IgD-negative memory B cell (primary cell): ENCODE results near the gene SLC5A9. TPM values are rescaled to one million over a fixed set of nuclear protein-coding genes. Genes with fewer than 3 reads are reported as not detected.

Experiments used
- H3K27ac Mint-ChIP-seq, 3 donors: one replicate each; pipeline ENCODE4 v1.8.0; 2020 to 2022; ENCODE audit warnings: mild to moderate bottlenecking in 3 of 3, mixed read lengths in 3 of 3, moderate library complexity in 1 of 3
- H3K27me3 Mint-ChIP-seq: one replicate; pipeline ENCODE4 v1.8.0; 2021; ENCODE audit warnings: mixed read lengths
- H3K36me3 Mint-ChIP-seq: one replicate; pipeline ENCODE4 v1.8.0; 2020; ENCODE audit warnings: mild to moderate bottlenecking, mixed read lengths
- H3K4me1 Mint-ChIP-seq, 3 donors: one replicate each; pipeline ENCODE4 v1.8.0; 2020 to 2022; ENCODE audit warnings: mixed read lengths in 3 of 3, mild to moderate bottlenecking in 1 of 3
- H3K4me3 Mint-ChIP-seq, 4 donors: one replicate each; pipeline ENCODE4 v1.8.0; 2020 to 2022; ENCODE audit warnings: mild to moderate bottlenecking in 4 of 4, mixed read lengths in 4 of 4, moderate library complexity in 3 of 4
- H3K9me3 Mint-ChIP-seq, 3 donors: one replicate each; pipeline ENCODE4 v1.8.0; 2020 to 2021; ENCODE audit warnings: mixed read lengths in 3 of 3, mild to moderate bottlenecking in 1 of 3
- polyA plus RNA-seq: library from polyadenylated mRNA; unstranded; fragments of 300-500 nt; fragmentation: Illumina TruSeq; gene quantifications from one replicate; pipeline ENCODE4 v1.2.3, GENCODE V29; 2021

SLC5A9 gene
- polyA plus RNA-seq: not detected

- Mint-ChIP-seq H3K27ac (peak within 1 kb of the TSS in 1 of 3 donors; percentile 50), H3K36me3 (peaks cover 6% of the 10 kb centered on the region), H3K4me1 (peaks cover 0 to 4% (median 2%) of the 10 kb centered on the region in 3 donors), H3K27me3 (peaks cover 3% of the 10 kb centered on the region), H3K9me3 (no peaks in the 10 kb centered on the region), H3K4me3 (no peak within 1 kb of the TSS)
Observed at GRCh38 chr1:48222501-48223242, at the start of gene SLC5A9. Gene SLC5A9, plus strand, starts transcription at chr1:48222716. Its CDS starts 21 bp downstream, at chr1:48222737.

- H3K36me3 Mint-ChIP-seq: no peaks in the 10 kb centered on the region
- H3K4me3 Mint-ChIP-seq: no peak overlapping the region
- no peaks in the 10 kb centered on the region for H3K4me1 Mint-ChIP-seq
- peaks cover 5 to 15% (median 8%) of the 10 kb centered on the region in 3 donors for H3K9me3 Mint-ChIP-seq
- no peak overlapping the region for H3K27ac Mint-ChIP-seq
- peaks cover 8% of the 10 kb centered on the region for H3K27me3 Mint-ChIP-seq
Observed at GRCh38 chr1:48175116-48175515, 47.4 kb upstream of the SLC5A9 start.

GRCh38 chr1:48177257-48177656 lies 45.3 kb upstream of the SLC5A9 start:
- H3K9me3 Mint-ChIP-seq: peaks cover 3 to 7% (median 4%) of the 10 kb centered on the region in 3 donors
- H3K4me3 Mint-ChIP-seq: no peak overlapping the region
- no peaks in the 10 kb centered on the region for H3K36me3 Mint-ChIP-seq
- no peak overlapping the region for H3K27ac Mint-ChIP-seq
- H3K27me3 Mint-ChIP-seq: peaks cover 14% of the 10 kb centered on the region
- peaks cover 0 to under 1% (median 0%) of the 10 kb centered on the region in 3 donors for H3K4me1 Mint-ChIP-seq

- H3K9me3 Mint-ChIP-seq: peaks cover 0 to 5% (median 0%) of the 10 kb centered on the region in 3 donors
- H3K27ac Mint-ChIP-seq: no peak overlapping the region
- H3K36me3 Mint-ChIP-seq: no peaks in the 10 kb centered on the region
- H3K27me3 Mint-ChIP-seq: peaks cover 13% of the 10 kb centered on the region
- no peak overlapping the region for H3K4me3 Mint-ChIP-seq
- H3K4me1 Mint-ChIP-seq: peaks cover 0 to 6% (median 3%) of the 10 kb centered on the region in 3 donors
Observed at GRCh38 chr1:48181669-48182367, 40.7 kb upstream of the SLC5A9 start.

GRCh38 chr1:48182439-48182838 lies 40.1 kb upstream of the SLC5A9 start:
- H3K36me3 Mint-ChIP-seq: no peaks in the 10 kb centered on the region
- peaks cover 0 to 5% (median 0%) of the 10 kb centered on the region in 3 donors for H3K9me3 Mint-ChIP-seq
- H3K27ac Mint-ChIP-seq: no peak overlapping the region
- peaks cover 0 to 6% (median 3%) of the 10 kb centered on the region in 3 donors for H3K4me1 Mint-ChIP-seq
- no peak overlapping the region for H3K4me3 Mint-ChIP-seq
- H3K27me3 Mint-ChIP-seq: peaks cover 16% of the 10 kb centered on the region

GRCh38 chr1:48186306-48186839 lies 36.1 kb upstream of the SLC5A9 start:
- H3K27ac Mint-ChIP-seq: no peak overlapping the region
- H3K4me3 Mint-ChIP-seq: no peak overlapping the region
- peaks cover 0 to 6% (median 3%) of the 10 kb centered on the region in 3 donors for H3K4me1 Mint-ChIP-seq
- peaks cover 14% of the 10 kb centered on the region for H3K27me3 Mint-ChIP-seq
- peaks cover 0 to 10% (median 9%) of the 10 kb centered on the region in 3 donors for H3K9me3 Mint-ChIP-seq
- H3K36me3 Mint-ChIP-seq: no peaks in the 10 kb centered on the region

GRCh38 chr1:48187969-48188563 lies 34.5 kb upstream of the SLC5A9 start:
- Mint-ChIP-seq H3K27ac (no peak overlapping the region), H3K4me1 (no peaks in the 10 kb centered on the region), H3K9me3 (peaks cover 0 to 10% (median 9%) of the 10 kb centered on the region in 3 donors), H3K36me3 (no peaks in the 10 kb centered on the region), H3K4me3 (no peak overlapping the region), H3K27me3 (peaks cover 6% of the 10 kb centered on the region)

GRCh38 chr1:48190881-48191280 lies 31.6 kb upstream of the SLC5A9 start:
- H3K4me3 Mint-ChIP-seq: no peak overlapping the region
- peaks cover 0 to 10% (median 9%) of the 10 kb centered on the region in 3 donors for H3K9me3 Mint-ChIP-seq
- no peak overlapping the region for H3K27ac Mint-ChIP-seq
- H3K27me3 Mint-ChIP-seq: peaks cover 6% of the 10 kb centered on the region
- H3K4me1 Mint-ChIP-seq: no peaks in the 10 kb centered on the region
- no peaks in the 10 kb centered on the region for H3K36me3 Mint-ChIP-seq

GRCh38 chr1:48194801-48195200 lies 27.7 kb upstream of the SLC5A9 start:
- Mint-ChIP-seq H3K9me3 (peaks cover 0 to under 1% (median 0%) of the 10 kb centered on the region in 3 donors), H3K4me3 (no peak overlapping the region), H3K27me3 (peaks cover 3% of the 10 kb centered on the region), H3K36me3 (no peaks in the 10 kb centered on the region), H3K4me1 (peaks cover 0 to 3% (median 0%) of the 10 kb centered on the region in 3 donors), H3K27ac (no peak overlapping the region)

GRCh38 chr1:48196237-48196636 lies 26.3 kb upstream of the SLC5A9 start:
- no peaks in the 10 kb centered on the region for H3K9me3 Mint-ChIP-seq
- peaks cover 0 to 3% (median 0%) of the 10 kb centered on the region in 3 donors for H3K4me1 Mint-ChIP-seq
- H3K27ac Mint-ChIP-seq: no peak overlapping the region
- no peaks in the 10 kb centered on the region for H3K36me3 Mint-ChIP-seq
- H3K4me3 Mint-ChIP-seq: no peak overlapping the region
- no peaks in the 10 kb centered on the region for H3K27me3 Mint-ChIP-seq

- H3K4me3 Mint-ChIP-seq: no peak overlapping the region
- H3K27me3 Mint-ChIP-seq: peaks cover 7% of the 10 kb centered on the region
- peaks cover 0 to 3% (median 0%) of the 10 kb centered on the region in 3 donors for H3K4me1 Mint-ChIP-seq
- H3K27ac Mint-ChIP-seq: no peak overlapping the region
- no peaks in the 10 kb centered on the region for H3K36me3 Mint-ChIP-seq
- no peaks in the 10 kb centered on the region for H3K9me3 Mint-ChIP-seq
Observed at GRCh38 chr1:48198970-48199369, 23.5 kb upstream of the SLC5A9 start.

GRCh38 chr1:48200166-48200900 lies 22.2 kb upstream of the SLC5A9 start:
- H3K9me3 Mint-ChIP-seq: no peaks in the 10 kb centered on the region
- H3K27me3 Mint-ChIP-seq: peaks cover 7% of the 10 kb centered on the region
- no peak overlapping the region for H3K27ac Mint-ChIP-seq
- H3K36me3 Mint-ChIP-seq: no peaks in the 10 kb centered on the region
- H3K4me3 Mint-ChIP-seq: no peak overlapping the region
- H3K4me1 Mint-ChIP-seq: peaks cover 0 to 3% (median 0%) of the 10 kb centered on the region in 3 donors

- no peaks in the 10 kb centered on the region for H3K4me1 Mint-ChIP-seq
- no peaks in the 10 kb centered on the region for H3K9me3 Mint-ChIP-seq
- peaks cover 7% of the 10 kb centered on the region for H3K27me3 Mint-ChIP-seq
- no peaks in the 10 kb centered on the region for H3K36me3 Mint-ChIP-seq
- H3K4me3 Mint-ChIP-seq: no peak overlapping the region
- H3K27ac Mint-ChIP-seq: no peak overlapping the region
Observed at GRCh38 chr1:48202030-48202752, 20.3 kb upstream of the SLC5A9 start.
